ENCODE data around the gene ASCC2. TPM values are rescaled to one million over a fixed set of nuclear protein-coding genes. Genes with fewer than 3 reads are reported as not detected.

ASCC2 gene, protein sequence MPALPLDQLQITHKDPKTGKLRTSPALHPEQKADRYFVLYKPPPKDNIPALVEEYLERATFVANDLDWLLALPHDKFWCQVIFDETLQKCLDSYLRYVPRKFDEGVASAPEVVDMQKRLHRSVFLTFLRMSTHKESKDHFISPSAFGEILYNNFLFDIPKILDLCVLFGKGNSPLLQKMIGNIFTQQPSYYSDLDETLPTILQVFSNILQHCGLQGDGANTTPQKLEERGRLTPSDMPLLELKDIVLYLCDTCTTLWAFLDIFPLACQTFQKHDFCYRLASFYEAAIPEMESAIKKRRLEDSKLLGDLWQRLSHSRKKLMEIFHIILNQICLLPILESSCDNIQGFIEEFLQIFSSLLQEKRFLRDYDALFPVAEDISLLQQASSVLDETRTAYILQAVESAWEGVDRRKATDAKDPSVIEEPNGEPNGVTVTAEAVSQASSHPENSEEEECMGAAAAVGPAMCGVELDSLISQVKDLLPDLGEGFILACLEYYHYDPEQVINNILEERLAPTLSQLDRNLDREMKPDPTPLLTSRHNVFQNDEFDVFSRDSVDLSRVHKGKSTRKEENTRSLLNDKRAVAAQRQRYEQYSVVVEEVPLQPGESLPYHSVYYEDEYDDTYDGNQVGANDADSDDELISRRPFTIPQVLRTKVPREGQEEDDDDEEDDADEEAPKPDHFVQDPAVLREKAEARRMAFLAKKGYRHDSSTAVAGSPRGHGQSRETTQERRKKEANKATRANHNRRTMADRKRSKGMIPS
- total RNA-seq (2014; rRNA removed; shearing (Covaris generic)): 47.0 and 51.9 TPM in 2 replicates

DNA sequence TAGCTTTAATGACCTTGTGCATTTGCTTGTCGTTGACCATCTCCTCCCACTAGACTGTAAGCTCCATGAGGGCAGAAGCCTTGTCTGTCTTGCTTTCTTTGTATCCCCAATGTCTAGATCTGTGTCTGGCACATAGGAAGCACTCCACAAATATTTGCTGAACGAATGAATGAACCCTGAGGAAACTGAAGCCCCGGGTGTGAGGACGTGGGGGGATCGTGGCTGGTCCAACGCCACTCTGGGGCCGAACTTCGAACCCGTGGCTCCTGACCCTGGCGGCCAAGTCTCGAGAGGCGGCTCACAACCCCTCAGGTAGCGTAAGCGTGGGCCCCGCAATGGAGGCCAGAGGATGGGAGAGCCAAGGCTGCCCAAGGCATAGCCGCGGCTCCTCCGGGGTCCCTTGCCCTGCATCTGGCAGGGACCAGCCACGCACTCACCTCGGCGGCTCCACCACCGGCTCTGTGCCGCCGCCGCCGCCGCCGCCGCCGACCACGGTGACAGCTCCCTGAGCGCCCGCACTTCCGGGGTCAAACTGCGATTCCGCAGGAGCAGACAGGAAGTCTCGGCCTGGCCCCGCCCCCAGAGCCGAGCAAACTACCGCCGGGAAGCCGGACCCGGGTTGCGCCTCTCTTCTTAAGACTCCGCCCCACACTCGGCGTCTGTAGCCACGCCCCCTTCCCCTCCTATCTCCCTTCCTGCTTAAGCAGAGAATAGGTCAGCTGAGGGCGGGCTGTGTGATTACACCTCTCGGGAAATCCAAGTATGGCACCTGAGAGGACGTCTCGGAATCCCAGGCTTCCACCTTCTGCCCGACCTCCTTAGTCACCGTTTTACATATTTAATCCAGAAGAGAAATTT, at the start of gene ASCC2:
ASCC2 (minus strand) TSS at position 534 of the 858 bp plus-strand sequence. CDS start 5,949 bp downstream, outside the sequence.
- Histone ChIP-seq H3K4me3 (peak within 1 kb of the TSS; percentile 68), H3K36me3 (peaks cover 12% of the 10 kb centered on the region), H3K4me1 (replicated peaks) (peaks cover 30% of the 10 kb centered on the region), H3K27ac (peak within 1 kb of the TSS; percentile 37), H3K9me3 (replicated peaks) (no peaks in the 10 kb centered on the region), H3K27me3 (replicated peaks) (no peaks in the 10 kb centered on the region)
- DNase-seq (ENCODE audit: low read depth in 1 of 2, low spot score in 2 of 2): peak; percentile 96 to 99

DNA sequence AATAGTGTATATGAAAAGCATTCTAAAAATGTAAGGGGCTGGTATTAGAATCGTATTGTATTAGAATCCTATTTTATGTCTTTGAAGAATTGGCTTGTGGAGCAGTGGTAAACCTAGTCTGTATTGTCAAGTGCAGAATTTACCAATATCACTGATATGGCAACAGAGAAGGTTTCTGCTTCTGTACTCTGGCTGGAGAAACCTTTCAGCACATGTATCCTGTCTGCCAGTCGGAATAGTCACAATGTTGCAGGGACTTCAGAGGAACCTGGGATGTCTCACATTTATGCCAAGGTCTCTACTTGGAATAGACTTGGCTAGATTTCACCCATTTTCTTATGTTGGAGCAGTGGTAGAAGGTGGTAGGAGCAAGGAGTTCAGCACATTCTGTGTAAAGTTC, 49.3 kb upstream of the ASCC2 start:
- H3K9me3 ChIP-seq (replicated peaks): no peaks in the 10 kb centered on the region
- H3K27ac ChIP-seq: no peak overlapping the region
- peaks cover 13% of the 10 kb centered on the region for H3K4me1 ChIP-seq (replicated peaks)
- no peaks in the 10 kb centered on the region for H3K27me3 ChIP-seq (replicated peaks)
- no peak for DNase-seq (ENCODE audit: low read depth in 1 of 2, low spot score in 2 of 2)
- no peak overlapping the region for H3K4me3 ChIP-seq
- H3K36me3 ChIP-seq: peaks cover 4% of the 10 kb centered on the region

GRCh38 chr22:29886596-29886995, 48.5 kb upstream of the ASCC2 start:
- Histone ChIP-seq H3K27ac (no peak overlapping the region), H3K9me3 (replicated peaks) (no peaks in the 10 kb centered on the region), H3K36me3 (peaks cover 4% of the 10 kb centered on the region), H3K27me3 (replicated peaks) (no peaks in the 10 kb centered on the region), H3K4me3 (no peak overlapping the region), H3K4me1 (replicated peaks) (peaks cover 13% of the 10 kb centered on the region)
- no peak for DNase-seq (ENCODE audit: low read depth in 1 of 2, low spot score in 2 of 2)

DNA sequence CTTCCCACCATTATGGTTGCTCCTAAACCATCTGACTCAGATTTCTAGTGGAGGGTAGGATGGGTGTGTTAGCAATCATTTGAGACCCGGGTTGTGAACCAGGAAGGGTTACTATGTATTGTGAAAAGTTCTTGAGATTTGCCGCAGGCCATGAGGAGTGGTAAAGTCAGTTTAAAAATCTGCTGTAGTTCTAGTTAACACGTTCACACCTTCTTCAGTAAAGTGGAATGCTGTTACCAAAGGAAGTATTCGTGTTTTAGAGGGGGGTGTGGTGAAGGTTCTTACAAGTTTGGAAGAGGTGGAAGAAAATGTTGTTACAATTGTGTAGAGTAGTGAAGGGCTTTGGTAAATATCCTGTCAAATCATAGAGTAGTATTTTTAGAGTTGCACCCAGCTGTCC, 47.5 kb upstream of the ASCC2 start:
- Histone ChIP-seq H3K27ac (no peak overlapping the region), H3K36me3 (peaks cover 4% of the 10 kb centered on the region), H3K4me1 (replicated peaks) (peaks cover 13% of the 10 kb centered on the region), H3K4me3 (no peak overlapping the region), H3K9me3 (replicated peaks) (no peaks in the 10 kb centered on the region), H3K27me3 (replicated peaks) (no peaks in the 10 kb centered on the region)
- no peak for DNase-seq (ENCODE audit: low read depth in 1 of 2, low spot score in 2 of 2)

- H3K4me1 ChIP-seq (replicated peaks): peaks cover 13% of the 10 kb centered on the region
- H3K27ac ChIP-seq: peak overlapping the region; percentile 95
- peaks cover 4% of the 10 kb centered on the region for H3K36me3 ChIP-seq
- no peaks in the 10 kb centered on the region for H3K9me3 ChIP-seq (replicated peaks)
- H3K27me3 ChIP-seq (replicated peaks): no peaks in the 10 kb centered on the region
- DNase-seq (ENCODE audit: low read depth in 1 of 2, low spot score in 2 of 2): no peak
- peak overlapping the region; percentile 93 for H3K4me3 ChIP-seq
Observed at GRCh38 chr22:29883775-29884097, 45.7 kb upstream of the ASCC2 start.

- H3K36me3 ChIP-seq: peaks cover 4% of the 10 kb centered on the region
- no peaks in the 10 kb centered on the region for H3K27me3 ChIP-seq (replicated peaks)
- H3K4me3 ChIP-seq: peak within 1 kb of the TSS; percentile 93
- peaks cover 13% of the 10 kb centered on the region for H3K4me1 ChIP-seq (replicated peaks)
- peak within 1 kb of the TSS; percentile 95 for H3K27ac ChIP-seq
- DNase-seq (ENCODE audit: low read depth in 1 of 2, low spot score in 2 of 2): peak; percentile 94 to 95
- no peaks in the 10 kb centered on the region for H3K9me3 ChIP-seq (replicated peaks)
Observed at GRCh38 chr22:29883045-29883774, 45.1 kb upstream of the ASCC2 start, which contains the start of gene MTMR3. TSS of gene MTMR3 (plus strand) at chr22:29883174. CDS start at chr22:29971060, 87,886 bp downstream.

DNA sequence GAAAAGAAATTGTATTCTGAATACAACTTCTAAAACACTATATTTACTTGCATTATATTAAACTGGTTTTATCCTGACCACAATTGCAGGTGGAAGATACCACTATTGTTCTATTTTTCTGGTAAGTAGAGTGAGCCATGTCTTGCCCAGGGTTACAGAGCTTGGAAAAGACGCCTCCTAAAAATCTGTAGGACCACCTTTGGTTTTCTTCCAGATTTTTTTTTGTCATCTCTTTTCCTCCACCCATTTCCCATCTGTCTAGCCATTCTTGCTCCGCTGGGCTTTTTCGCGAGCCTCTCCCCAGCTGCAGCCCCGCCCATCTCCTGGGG, 44.6 kb upstream of the ASCC2 start:
- DNase-seq (ENCODE audit: low read depth in 1 of 2, low spot score in 2 of 2): no peak
- Histone ChIP-seq H3K27ac (no peak overlapping the region), H3K4me3 (peak overlapping the region; percentile 93), H3K36me3 (peaks cover 4% of the 10 kb centered on the region), H3K4me1 (replicated peaks) (peaks cover 13% of the 10 kb centered on the region), H3K27me3 (replicated peaks) (no peaks in the 10 kb centered on the region), H3K9me3 (replicated peaks) (no peaks in the 10 kb centered on the region)

DNA sequence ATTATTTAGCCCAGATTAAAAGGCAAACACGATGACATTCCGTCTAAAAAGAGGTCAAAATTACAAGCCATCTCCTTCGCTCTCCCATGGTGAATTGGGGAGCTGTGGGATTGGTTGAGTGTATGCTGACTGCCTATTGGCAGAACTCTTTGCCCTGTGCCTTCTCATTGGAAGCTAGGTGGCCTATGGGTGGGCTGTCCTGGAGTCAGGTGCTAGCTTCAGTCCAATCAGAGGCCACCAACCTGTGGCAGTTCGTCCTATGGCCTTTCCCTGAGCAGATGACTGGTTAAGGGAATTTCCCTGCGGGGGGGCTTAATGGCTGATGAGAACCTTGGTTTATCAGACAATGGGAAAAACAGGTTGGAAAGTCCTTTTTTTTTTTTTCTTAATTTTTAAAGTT, 41.7 kb upstream of the ASCC2 start:
- no peak overlapping the region for H3K27ac ChIP-seq
- H3K9me3 ChIP-seq (replicated peaks): no peaks in the 10 kb centered on the region
- no peaks in the 10 kb centered on the region for H3K27me3 ChIP-seq (replicated peaks)
- no peak for DNase-seq (ENCODE audit: low read depth in 1 of 2, low spot score in 2 of 2)
- peaks cover 4% of the 10 kb centered on the region for H3K36me3 ChIP-seq
- H3K4me3 ChIP-seq: no peak overlapping the region
- H3K4me1 ChIP-seq (replicated peaks): 0 out of 2 replicates have a peak, but pooled peaks cover 3% of the 10 kb centered on the region

DNA sequence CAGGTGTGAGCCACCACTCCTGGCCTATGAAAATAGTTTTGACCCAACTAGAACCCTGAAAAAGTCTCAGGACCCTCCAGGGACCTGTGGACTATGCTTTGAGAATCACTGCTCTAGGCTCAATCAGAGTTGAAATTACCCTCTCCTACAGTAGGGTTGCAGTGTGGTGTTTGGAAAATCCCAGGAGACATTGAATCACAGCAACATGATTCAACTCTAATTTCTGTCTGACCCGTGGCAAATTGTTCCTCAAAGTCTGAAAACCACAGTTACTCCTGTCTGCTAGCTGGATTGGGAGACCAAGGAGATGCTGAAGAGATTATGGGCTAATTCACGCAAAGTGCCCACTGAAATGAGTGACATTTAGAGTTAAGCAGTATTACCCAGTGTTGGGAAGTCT, 39.5 kb upstream of the ASCC2 start:
- no peak for DNase-seq (ENCODE audit: low read depth in 1 of 2, low spot score in 2 of 2)
- Histone ChIP-seq H3K27me3 (replicated peaks) (no peaks in the 10 kb centered on the region), H3K4me1 (replicated peaks) (no peaks in the 10 kb centered on the region), H3K36me3 (no peaks in the 10 kb centered on the region), H3K27ac (no peak overlapping the region), H3K4me3 (no peak overlapping the region), H3K9me3 (replicated peaks) (no peaks in the 10 kb centered on the region)

- H3K9me3 ChIP-seq (replicated peaks): no peaks in the 10 kb centered on the region
- H3K27me3 ChIP-seq (replicated peaks): no peaks in the 10 kb centered on the region
- H3K27ac ChIP-seq: no peak overlapping the region
- H3K36me3 ChIP-seq: no peaks in the 10 kb centered on the region
- peak in 1 of 2 experiments; percentile 8 for DNase-seq (ENCODE audit: low read depth in 1 of 2, low spot score in 2 of 2)
- H3K4me1 ChIP-seq (replicated peaks): no peaks in the 10 kb centered on the region
- H3K4me3 ChIP-seq: no peak overlapping the region
Observed at GRCh38 chr22:29873943-29874342, 35.9 kb upstream of the ASCC2 start.

GRCh38 chr22:29872989-29873388, 34.9 kb upstream of the ASCC2 start:
- H3K4me1 ChIP-seq (replicated peaks): no peaks in the 10 kb centered on the region
- no peaks in the 10 kb centered on the region for H3K9me3 ChIP-seq (replicated peaks)
- no peaks in the 10 kb centered on the region for H3K27me3 ChIP-seq (replicated peaks)
- H3K4me3 ChIP-seq: no peak overlapping the region
- no peak overlapping the region for H3K27ac ChIP-seq
- no peaks in the 10 kb centered on the region for H3K36me3 ChIP-seq
- peak in 1 of 2 experiments; percentile 21 for DNase-seq (ENCODE audit: low read depth in 1 of 2, low spot score in 2 of 2)

- no peak overlapping the region for H3K27ac ChIP-seq
- no peaks in the 10 kb centered on the region for H3K9me3 ChIP-seq (replicated peaks)
- no peaks in the 10 kb centered on the region for H3K4me1 ChIP-seq (replicated peaks)
- no peaks in the 10 kb centered on the region for H3K27me3 ChIP-seq (replicated peaks)
- H3K4me3 ChIP-seq: no peak overlapping the region
- DNase-seq (ENCODE audit: low read depth in 1 of 2, low spot score in 2 of 2): peak in 1 of 2 experiments; percentile 12
- no peaks in the 10 kb centered on the region for H3K36me3 ChIP-seq
Observed at GRCh38 chr22:29872144-29872893, 34.2 kb upstream of the ASCC2 start.

All from SJSA1 (cell line).